ENCODE data around the gene ZBTB18. TPM values are rescaled to one million over a fixed set of nuclear protein-coding genes. Genes with fewer than 3 reads are reported as not detected.

ZBTB18 gene
- total and polyA plus RNA-seq, 2 donors (not counting 1 experiment from before 2014, with no cell fraction given) = 38.4 to 130 TPM

- intact Hi-C loops (cut with micrococcal nuclease) = no loop called here
- Histone ChIP-seq H3K36me3 (replicated peaks in 1 of 2; ENCODE audit: control extremely low read depth in 1 of 2, control insufficient read depth in 1 of 2, extremely low read depth in 1 of 2, insufficient read depth in 2 of 2, low read length in 1 of 2) (peaks cover 2 to 19% of the 10 kb centered on the region in 2 experiments), H4K20me1 (ENCODE audit: control insufficient read depth, insufficient read depth, low read length, poor library complexity, severe bottlenecking) (peaks cover 16% of the 10 kb centered on the region), H3K79me2 (ENCODE audit: control insufficient read depth, insufficient read depth, low read length) (peaks cover 16% of the 10 kb centered on the region), H3K27ac (ENCODE audit: low read length in 2 of 2) (no peak overlapping the region), H3K4me2 (replicated peaks; ENCODE audit: low read depth, low read length, poor library complexity, severe bottlenecking) (no peak overlapping the region), H3K4me1 (ENCODE audit: control insufficient read depth in 2 of 2, insufficient read depth in 2 of 2, low read length in 2 of 2) (peaks cover 0 to 8% of the 10 kb centered on the region in 2 donors), H3K27me3 (replicated peaks in 1 of 4; ENCODE audit: control extremely low read depth in 1 of 4, control insufficient read depth in 3 of 4, insufficient read depth in 4 of 4, low read length in 3 of 4) (no peaks in the 10 kb centered on the region), H3K4me3 (ENCODE audit: control extremely low read depth in 1 of 5, extremely low read depth in 1 of 5, insufficient read depth in 1 of 5, low read depth in 2 of 5, low read length in 4 of 5) (no peak overlapping the region), H2AFZ (ENCODE audit: insufficient read depth, low read depth, low read length, poor library complexity, severe bottlenecking) (no peak overlapping the region), H3K9me3 (ENCODE audit: control extremely low read depth in 1 of 3, control insufficient read depth in 2 of 3, insufficient read depth in 1 of 3, low read length in 2 of 3) (no peaks in the 10 kb centered on the region), H3K9ac (ENCODE audit: low read length) (no peak overlapping the region)
- CTCF ChIA-PET = no interaction called here
- TF ChIP-seq CTCF (IDR thresholded peaks at IDR 0.05) (no peak), EZH2 (IDR thresholded peaks at IDR 0.05; ENCODE audit: borderline replicate concordance, insufficient read depth, low read depth, low read length, poor library complexity, severe bottlenecking) (no peak)
- POLR2A ChIA-PET = interaction anchor here (0.7 kb wide), 1 partner anchor 169 kb away, joined by 3 read pairs; no protein-coding TSS in a partner anchor
- H3K27ac Mint-ChIP-seq = no peak overlapping the region
- no peaks in the 10 kb centered on the region for H3K9me3 Mint-ChIP-seq (ENCODE audit: insufficient read depth)
- no peak overlapping the region for H3K4me3 Mint-ChIP-seq
- no peak for DNase-seq
- WGBS (ENCODE audit: insufficient coverage) = no CpG with 5 or more reads among the region's 1 CpG
- H3K4me1 Mint-ChIP-seq = peaks cover 21% of the 10 kb centered on the region
- no peaks in the 10 kb centered on the region for H3K27me3 Mint-ChIP-seq
- ATAC-seq (ENCODE audit: low read depth) = no peak
These were observed 9.0 kb downstream of the ZBTB18 start for GRCh38 chr1:244060117-244060516.

GRCh38 chr1:244060686-244061085 is 9.6 kb downstream of the ZBTB18 start:
- Histone ChIP-seq H3K4me1 (ENCODE audit: control insufficient read depth in 2 of 2, insufficient read depth in 2 of 2, low read length in 2 of 2) (peaks cover 0 to 6% of the 10 kb centered on the region in 2 donors), H3K79me2 (ENCODE audit: control insufficient read depth, insufficient read depth, low read length) (peaks cover 12% of the 10 kb centered on the region), H3K4me3 (ENCODE audit: control extremely low read depth in 1 of 5, extremely low read depth in 1 of 5, insufficient read depth in 1 of 5, low read depth in 2 of 5, low read length in 4 of 5) (no peak overlapping the region), H3K27me3 (replicated peaks in 1 of 4; ENCODE audit: control extremely low read depth in 1 of 4, control insufficient read depth in 3 of 4, insufficient read depth in 4 of 4, low read length in 3 of 4) (no peaks in the 10 kb centered on the region), H3K9ac (ENCODE audit: low read length) (no peak overlapping the region), H3K36me3 (replicated peaks in 1 of 2; ENCODE audit: control extremely low read depth in 1 of 2, control insufficient read depth in 1 of 2, extremely low read depth in 1 of 2, insufficient read depth in 2 of 2, low read length in 1 of 2) (peaks cover 2 to 14% of the 10 kb centered on the region in 2 experiments), H2AFZ (ENCODE audit: insufficient read depth, low read depth, low read length, poor library complexity, severe bottlenecking) (no peak overlapping the region), H3K4me2 (replicated peaks; ENCODE audit: low read depth, low read length, poor library complexity, severe bottlenecking) (no peak overlapping the region), H4K20me1 (ENCODE audit: control insufficient read depth, insufficient read depth, low read length, poor library complexity, severe bottlenecking) (peaks cover 12% of the 10 kb centered on the region), H3K9me3 (ENCODE audit: control extremely low read depth in 1 of 3, control insufficient read depth in 2 of 3, insufficient read depth in 1 of 3, low read length in 2 of 3) (no peaks in the 10 kb centered on the region), H3K27ac (ENCODE audit: low read length in 2 of 2) (no peak overlapping the region)
- ATAC-seq (ENCODE audit: low read depth) = no peak
- TF ChIP-seq CTCF (IDR thresholded peaks at IDR 0.05) (no peak), EZH2 (IDR thresholded peaks at IDR 0.05; ENCODE audit: borderline replicate concordance, insufficient read depth, low read depth, low read length, poor library complexity, severe bottlenecking) (no peak)
- WGBS (ENCODE audit: insufficient coverage) = no CpG with 5 or more reads among the region's 2 CpGs
- ChIA-PET CTCF (interaction anchor here (0.7 kb wide), 1 partner anchor 9 kb away, joined by 4 read pairs; the partner anchor contains the start of gene ZBTB18), POLR2A (no interaction called here)
- H3K4me1 Mint-ChIP-seq = peaks cover 17% of the 10 kb centered on the region
- DNase-seq = no peak
- H3K9me3 Mint-ChIP-seq (ENCODE audit: insufficient read depth) = no peaks in the 10 kb centered on the region
- H3K4me3 Mint-ChIP-seq = no peak overlapping the region
- H3K27ac Mint-ChIP-seq = no peak overlapping the region
- H3K27me3 Mint-ChIP-seq = no peaks in the 10 kb centered on the region
- intact Hi-C loops (cut with micrococcal nuclease) = no loop called here

Measured in B cell (primary cell).